Stimulated activated CD4-positive, alpha-beta T cell treated with anti-CD3 and anti-CD28 coated beads, Interleukin-1b, Interleukin-23, amount 100 ng/mL, for 1 hour (primary cell): ENCODE measurements around the gene NALCN.

Experiments used
- DNase-seq, 2 donors: peaks; one replicate each; pipeline ENCODE4 v3.0.0-alpha.2; 2020; ENCODE audit warnings: low read depth in 2 of 2

The NALCN gene

GRCh38 chr13:101415358-101416174 lies 742 bp downstream of the NALCN start:
- DNase-seq = no peak

GRCh38 chr13:101412076-101412475 lies 4.2 kb downstream of the NALCN start:
- DNase-seq = no peak

GRCh38 chr13:101408992-101409656 lies 7.2 kb downstream of the NALCN start:
- no peak for DNase-seq

- no peak for DNase-seq
Measured at GRCh38 chr13:101408154-101408553, 8.2 kb downstream of the NALCN start.

- DNase-seq = no peak
Measured at GRCh38 chr13:101406791-101407190, 9.5 kb downstream of the NALCN start.

GRCh38 chr13:101401196-101401595 lies 15.1 kb downstream of the NALCN start:
- no peak for DNase-seq

- no peak for DNase-seq
Measured at GRCh38 chr13:101399365-101399764, 16.9 kb downstream of the NALCN start.

- DNase-seq = no peak
Measured at GRCh38 chr13:101398920-101399319, 17.4 kb downstream of the NALCN start.

GRCh38 chr13:101398191-101398590 lies 18.1 kb downstream of the NALCN start:
- DNase-seq = no peak

GRCh38 chr13:101397742-101398141 lies 18.6 kb downstream of the NALCN start:
- DNase-seq = no peak

GRCh38 chr13:101394605-101395004 lies 21.7 kb downstream of the NALCN start:
- DNase-seq = no peak

- DNase-seq = no peak
Measured at GRCh38 chr13:101393140-101393539, 23.2 kb downstream of the NALCN start.

GRCh38 chr13:101390461-101390860 lies 25.8 kb downstream of the NALCN start:
- DNase-seq = no peak

GRCh38 chr13:101384929-101385328 lies 31.4 kb downstream of the NALCN start:
- no peak for DNase-seq

- no peak for DNase-seq
Measured at GRCh38 chr13:101383595-101383994, 32.7 kb downstream of the NALCN start.

- no peak for DNase-seq
Measured at GRCh38 chr13:101382701-101383100, 33.6 kb downstream of the NALCN start.

GRCh38 chr13:101382086-101382485 lies 34.2 kb downstream of the NALCN start:
- DNase-seq = no peak

GRCh38 chr13:101360525-101360924 lies 55.8 kb downstream of the NALCN start:
- no peak for DNase-seq

GRCh38 chr13:101354895-101355294 lies 61.4 kb downstream of the NALCN start:
- no peak for DNase-seq

- DNase-seq = no peak
Measured at GRCh38 chr13:101346942-101347728, 69.2 kb downstream of the NALCN start.

- DNase-seq = no peak
Measured at GRCh38 chr13:101346161-101346560, 70.1 kb downstream of the NALCN start.

- DNase-seq = no peak
Measured at GRCh38 chr13:101343128-101343787, 73.0 kb downstream of the NALCN start.
